Measurements from ENCODE around the gene ANXA7. TPM values are rescaled to one million over a fixed set of nuclear protein-coding genes. Genes with fewer than 3 reads are reported as not detected.

The ANXA7 gene
- polyA plus RNA-seq, 1 donor from 2014 or later, result 23.9 TPM

DNA sequence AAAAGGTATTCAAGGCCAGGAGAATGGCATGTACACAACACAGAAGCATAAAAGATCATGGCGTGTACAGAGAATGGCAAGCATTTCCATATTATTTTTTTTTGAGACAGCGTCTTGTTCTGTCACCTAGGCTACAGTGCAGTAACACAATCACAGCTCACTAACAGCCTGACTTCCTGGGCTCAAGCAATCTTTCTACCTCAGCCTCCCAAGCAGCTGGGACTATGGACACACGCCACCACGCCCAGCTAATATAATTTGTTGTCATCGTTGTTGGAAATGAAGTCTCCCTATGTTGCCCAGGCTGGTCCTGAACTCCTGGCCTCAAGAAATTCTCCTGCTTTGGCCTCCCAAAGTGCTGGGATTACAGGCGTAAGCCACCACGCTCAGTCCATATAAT is 27.3 kb downstream of the ANXA7 start:
- no peaks in the 10 kb centered on the region for H3K27me3 ChIP-seq (ENCODE audit: insufficient read depth, low read depth, low read length)
- H2AFZ ChIP-seq (ENCODE audit: low read depth, low read length), result no peak overlapping the region
- H3F3A ChIP-seq (ENCODE audit: insufficient read depth, low read length, poor library complexity, severe bottlenecking), result no peaks in the 10 kb centered on the region
- no peaks in the 10 kb centered on the region for H4K20me1 ChIP-seq (ENCODE audit: insufficient read depth)
- no peak overlapping the region for H3K27ac ChIP-seq (ENCODE audit: low read length)
- H3K4me3 ChIP-seq (ENCODE audit: low read length), result no peak overlapping the region
- no peaks in the 10 kb centered on the region for H3K79me2 ChIP-seq (replicated peaks; ENCODE audit: insufficient read depth, low read length)
- H3K9ac ChIP-seq (ENCODE audit: low read length), result no peak overlapping the region
- H3K36me3 ChIP-seq (ENCODE audit: insufficient read depth, low read length), result no peaks in the 10 kb centered on the region
- H3K9me3 ChIP-seq (ENCODE audit: low read length), result no peaks in the 10 kb centered on the region
- H3K4me2 ChIP-seq (ENCODE audit: low read length), result no peak overlapping the region
- TF ChIP-seq, protein P1, sequence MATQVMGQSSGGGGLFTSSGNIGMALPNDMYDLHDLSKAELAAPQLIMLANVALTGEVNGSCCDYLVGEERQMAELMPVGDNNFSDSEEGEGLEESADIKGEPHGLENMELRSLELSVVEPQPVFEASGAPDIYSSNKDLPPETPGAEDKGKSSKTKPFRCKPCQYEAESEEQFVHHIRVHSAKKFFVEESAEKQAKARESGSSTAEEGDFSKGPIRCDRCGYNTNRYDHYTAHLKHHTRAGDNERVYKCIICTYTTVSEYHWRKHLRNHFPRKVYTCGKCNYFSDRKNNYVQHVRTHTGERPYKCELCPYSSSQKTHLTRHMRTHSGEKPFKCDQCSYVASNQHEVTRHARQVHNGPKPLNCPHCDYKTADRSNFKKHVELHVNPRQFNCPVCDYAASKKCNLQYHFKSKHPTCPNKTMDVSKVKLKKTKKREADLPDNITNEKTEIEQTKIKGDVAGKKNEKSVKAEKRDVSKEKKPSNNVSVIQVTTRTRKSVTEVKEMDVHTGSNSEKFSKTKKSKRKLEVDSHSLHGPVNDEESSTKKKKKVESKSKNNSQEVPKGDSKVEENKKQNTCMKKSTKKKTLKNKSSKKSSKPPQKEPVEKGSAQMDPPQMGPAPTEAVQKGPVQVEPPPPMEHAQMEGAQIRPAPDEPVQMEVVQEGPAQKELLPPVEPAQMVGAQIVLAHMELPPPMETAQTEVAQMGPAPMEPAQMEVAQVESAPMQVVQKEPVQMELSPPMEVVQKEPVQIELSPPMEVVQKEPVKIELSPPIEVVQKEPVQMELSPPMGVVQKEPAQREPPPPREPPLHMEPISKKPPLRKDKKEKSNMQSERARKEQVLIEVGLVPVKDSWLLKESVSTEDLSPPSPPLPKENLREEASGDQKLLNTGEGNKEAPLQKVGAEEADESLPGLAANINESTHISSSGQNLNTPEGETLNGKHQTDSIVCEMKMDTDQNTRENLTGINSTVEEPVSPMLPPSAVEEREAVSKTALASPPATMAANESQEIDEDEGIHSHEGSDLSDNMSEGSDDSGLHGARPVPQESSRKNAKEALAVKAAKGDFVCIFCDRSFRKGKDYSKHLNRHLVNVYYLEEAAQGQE (IDR thresholded peaks at IDR 0.05; ENCODE audit: borderline replicate concordance), result no peak
- no peak for TF ChIP-seq EP300 (conservative IDR thresholded peaks at IDR 0.05; ENCODE audit: poor library complexity, severe bottlenecking)
- TF ChIP-seq MXI1 (conservative IDR thresholded peaks at IDR 0.05; ENCODE audit: poor library complexity, severe bottlenecking), result no peak
- TF ChIP-seq TAF1 (IDR thresholded peaks at IDR 0.05; ENCODE audit: low read depth), result no peak
- TF ChIP-seq EZH2 (IDR thresholded peaks at IDR 0.05; ENCODE audit: borderline replicate concordance, insufficient read depth, low read length, poor library complexity, severe bottlenecking), result no peak
- TF ChIP-seq, protein P2, sequence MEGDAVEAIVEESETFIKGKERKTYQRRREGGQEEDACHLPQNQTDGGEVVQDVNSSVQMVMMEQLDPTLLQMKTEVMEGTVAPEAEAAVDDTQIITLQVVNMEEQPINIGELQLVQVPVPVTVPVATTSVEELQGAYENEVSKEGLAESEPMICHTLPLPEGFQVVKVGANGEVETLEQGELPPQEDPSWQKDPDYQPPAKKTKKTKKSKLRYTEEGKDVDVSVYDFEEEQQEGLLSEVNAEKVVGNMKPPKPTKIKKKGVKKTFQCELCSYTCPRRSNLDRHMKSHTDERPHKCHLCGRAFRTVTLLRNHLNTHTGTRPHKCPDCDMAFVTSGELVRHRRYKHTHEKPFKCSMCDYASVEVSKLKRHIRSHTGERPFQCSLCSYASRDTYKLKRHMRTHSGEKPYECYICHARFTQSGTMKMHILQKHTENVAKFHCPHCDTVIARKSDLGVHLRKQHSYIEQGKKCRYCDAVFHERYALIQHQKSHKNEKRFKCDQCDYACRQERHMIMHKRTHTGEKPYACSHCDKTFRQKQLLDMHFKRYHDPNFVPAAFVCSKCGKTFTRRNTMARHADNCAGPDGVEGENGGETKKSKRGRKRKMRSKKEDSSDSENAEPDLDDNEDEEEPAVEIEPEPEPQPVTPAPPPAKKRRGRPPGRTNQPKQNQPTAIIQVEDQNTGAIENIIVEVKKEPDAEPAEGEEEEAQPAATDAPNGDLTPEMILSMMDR (IDR thresholded peaks at IDR 0.05; ENCODE audit: poor library complexity, severe bottlenecking), result no peak
- no peak for TF ChIP-seq SMC3 (conservative IDR thresholded peaks at IDR 0.05; ENCODE audit: poor library complexity)
- no peak for TF ChIP-seq POLR2AphosphoS5 (IDR thresholded peaks at IDR 0.05)
- TF ChIP-seq RAD21 (conservative IDR thresholded peaks at IDR 0.05), result no peak
- no peaks in the 10 kb centered on the region for H3K9me2 ChIP-seq (ENCODE audit: insufficient read depth, low read length)

DNA sequence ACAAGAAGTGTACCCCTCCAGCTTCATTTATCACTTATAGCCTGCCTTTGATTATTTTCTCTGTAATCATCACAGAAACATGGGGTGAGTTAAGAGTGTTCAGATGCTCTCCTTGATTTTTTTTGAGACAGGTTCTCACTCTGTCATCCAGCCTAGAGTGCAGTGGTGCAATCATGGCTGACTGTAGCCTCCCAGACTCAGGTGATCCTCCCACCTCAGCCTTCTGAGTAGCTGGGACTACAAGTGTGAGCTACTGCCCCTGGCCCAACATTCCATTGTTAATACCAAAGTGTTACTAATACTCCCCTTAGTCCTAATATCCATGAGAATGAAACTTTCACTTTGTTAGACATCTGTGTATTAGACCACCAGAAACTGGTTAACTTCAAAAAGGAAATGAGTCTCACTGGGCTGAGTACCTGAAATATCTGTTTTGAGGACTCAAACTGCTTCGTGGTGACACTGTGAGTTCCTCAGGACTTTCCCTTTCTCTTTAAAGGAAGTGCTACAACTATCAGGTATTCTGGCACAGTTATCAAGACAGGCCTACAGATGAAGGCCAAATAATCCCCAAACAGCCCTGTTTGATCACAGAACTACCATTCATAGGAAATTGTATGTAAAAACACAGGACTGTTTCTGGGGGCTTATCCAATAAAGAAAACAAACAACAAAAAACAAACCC is 34.7 kb downstream of the ANXA7 start:
- Histone ChIP-seq H3K27ac (ENCODE audit: low read length) (no peak overlapping the region), H3K27me3 (ENCODE audit: insufficient read depth, low read depth, low read length) (no peaks in the 10 kb centered on the region), H3K36me3 (ENCODE audit: insufficient read depth, low read length) (no peaks in the 10 kb centered on the region), H3F3A (ENCODE audit: insufficient read depth, low read length, poor library complexity, severe bottlenecking) (no peaks in the 10 kb centered on the region), H3K9me3 (ENCODE audit: low read length) (no peaks in the 10 kb centered on the region), H3K9ac (ENCODE audit: low read length) (no peak overlapping the region), H4K20me1 (ENCODE audit: insufficient read depth) (no peaks in the 10 kb centered on the region), H3K4me3 (ENCODE audit: low read length) (no peak overlapping the region), H3K4me2 (ENCODE audit: low read length) (no peak overlapping the region), H3K9me2 (ENCODE audit: insufficient read depth, low read length) (no peaks in the 10 kb centered on the region), H2AFZ (ENCODE audit: low read depth, low read length) (no peak overlapping the region), H3K79me2 (replicated peaks; ENCODE audit: insufficient read depth, low read length) (no peaks in the 10 kb centered on the region)
- TF ChIP-seq MXI1 (conservative IDR thresholded peaks at IDR 0.05; ENCODE audit: poor library complexity, severe bottlenecking) (no peak), EZH2 (IDR thresholded peaks at IDR 0.05; ENCODE audit: borderline replicate concordance, insufficient read depth, low read length, poor library complexity, severe bottlenecking) (no peak), POLR2AphosphoS5 (IDR thresholded peaks at IDR 0.05) (no peak), RAD21 (conservative IDR thresholded peaks at IDR 0.05) (no peak), EP300 (conservative IDR thresholded peaks at IDR 0.05; ENCODE audit: poor library complexity, severe bottlenecking) (no peak), TAF1 (IDR thresholded peaks at IDR 0.05; ENCODE audit: low read depth) (no peak), SMC3 (conservative IDR thresholded peaks at IDR 0.05; ENCODE audit: poor library complexity) (no peak)
- TF ChIP-seq, protein P2 (IDR thresholded peaks at IDR 0.05; ENCODE audit: poor library complexity, severe bottlenecking), result no peak
- TF ChIP-seq, protein P1 (IDR thresholded peaks at IDR 0.05; ENCODE audit: borderline replicate concordance), result no peak
